ENCODE measurements around the gene KCNN3.

DNA sequence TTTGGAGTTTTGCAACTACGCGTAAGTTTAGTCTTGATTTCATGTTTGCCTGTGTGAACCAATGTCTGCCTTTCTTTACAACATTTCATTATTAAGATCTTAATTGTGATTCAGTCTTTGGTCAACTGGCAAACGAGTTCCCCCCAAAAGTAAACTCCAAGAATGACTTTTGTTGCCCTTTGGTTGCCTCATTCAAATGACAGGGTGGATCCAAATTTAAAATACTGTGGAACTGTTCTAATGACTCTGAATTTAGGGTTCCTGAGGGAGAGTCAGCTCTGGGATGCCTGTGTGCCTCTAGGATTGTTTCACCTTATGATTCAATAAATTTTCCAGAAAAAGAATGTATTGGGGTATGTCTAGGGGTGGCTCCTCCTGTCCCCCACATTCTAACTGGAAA is 105.3 kb downstream of the KCNN3 start:
- TF ChIP-seq, protein P1, sequence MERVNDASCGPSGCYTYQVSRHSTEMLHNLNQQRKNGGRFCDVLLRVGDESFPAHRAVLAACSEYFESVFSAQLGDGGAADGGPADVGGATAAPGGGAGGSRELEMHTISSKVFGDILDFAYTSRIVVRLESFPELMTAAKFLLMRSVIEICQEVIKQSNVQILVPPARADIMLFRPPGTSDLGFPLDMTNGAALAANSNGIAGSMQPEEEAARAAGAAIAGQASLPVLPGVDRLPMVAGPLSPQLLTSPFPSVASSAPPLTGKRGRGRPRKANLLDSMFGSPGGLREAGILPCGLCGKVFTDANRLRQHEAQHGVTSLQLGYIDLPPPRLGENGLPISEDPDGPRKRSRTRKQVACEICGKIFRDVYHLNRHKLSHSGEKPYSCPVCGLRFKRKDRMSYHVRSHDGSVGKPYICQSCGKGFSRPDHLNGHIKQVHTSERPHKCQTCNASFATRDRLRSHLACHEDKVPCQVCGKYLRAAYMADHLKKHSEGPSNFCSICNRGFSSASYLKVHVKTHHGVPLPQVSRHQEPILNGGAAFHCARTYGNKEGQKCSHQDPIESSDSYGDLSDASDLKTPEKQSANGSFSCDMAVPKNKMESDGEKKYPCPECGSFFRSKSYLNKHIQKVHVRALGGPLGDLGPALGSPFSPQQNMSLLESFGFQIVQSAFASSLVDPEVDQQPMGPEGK (CRISPR knock-in tag; IDR thresholded peaks at IDR 0.05; ENCODE audit: borderline replicate concordance), result no peak
- TF ChIP-seq ZNF565 (CRISPR knock-in tag; conservative IDR thresholded peaks at IDR 0.05; ENCODE audit: low read depth) (no peak), ARNTL (CRISPR knock-in tag; IDR thresholded peaks at IDR 0.05; ENCODE audit: borderline replicate concordance, low read depth) (no peak), CSDC2 (CRISPR knock-in tag; IDR thresholded peaks at IDR 0.05) (no peak), RARB (CRISPR knock-in tag; IDR thresholded peaks at IDR 0.05) (no peak), ZNF8 (CRISPR knock-in tag; IDR thresholded peaks at IDR 0.05) (no peak), BACH2 (CRISPR knock-in tag; IDR thresholded peaks at IDR 0.05; ENCODE audit: borderline replicate concordance) (no peak), ZFP3 (CRISPR knock-in tag; IDR thresholded peaks at IDR 0.05) (no peak), ESRRG (CRISPR knock-in tag; IDR thresholded peaks at IDR 0.05) (no peak), ISL1 (CRISPR knock-in tag; IDR thresholded peaks at IDR 0.05) (no peak), SNAI2 (CRISPR knock-in tag; IDR thresholded peaks at IDR 0.05) (no peak), GLIS3 (CRISPR knock-in tag; IDR thresholded peaks at IDR 0.05) (no peak)
- TF ChIP-seq, protein P2, sequence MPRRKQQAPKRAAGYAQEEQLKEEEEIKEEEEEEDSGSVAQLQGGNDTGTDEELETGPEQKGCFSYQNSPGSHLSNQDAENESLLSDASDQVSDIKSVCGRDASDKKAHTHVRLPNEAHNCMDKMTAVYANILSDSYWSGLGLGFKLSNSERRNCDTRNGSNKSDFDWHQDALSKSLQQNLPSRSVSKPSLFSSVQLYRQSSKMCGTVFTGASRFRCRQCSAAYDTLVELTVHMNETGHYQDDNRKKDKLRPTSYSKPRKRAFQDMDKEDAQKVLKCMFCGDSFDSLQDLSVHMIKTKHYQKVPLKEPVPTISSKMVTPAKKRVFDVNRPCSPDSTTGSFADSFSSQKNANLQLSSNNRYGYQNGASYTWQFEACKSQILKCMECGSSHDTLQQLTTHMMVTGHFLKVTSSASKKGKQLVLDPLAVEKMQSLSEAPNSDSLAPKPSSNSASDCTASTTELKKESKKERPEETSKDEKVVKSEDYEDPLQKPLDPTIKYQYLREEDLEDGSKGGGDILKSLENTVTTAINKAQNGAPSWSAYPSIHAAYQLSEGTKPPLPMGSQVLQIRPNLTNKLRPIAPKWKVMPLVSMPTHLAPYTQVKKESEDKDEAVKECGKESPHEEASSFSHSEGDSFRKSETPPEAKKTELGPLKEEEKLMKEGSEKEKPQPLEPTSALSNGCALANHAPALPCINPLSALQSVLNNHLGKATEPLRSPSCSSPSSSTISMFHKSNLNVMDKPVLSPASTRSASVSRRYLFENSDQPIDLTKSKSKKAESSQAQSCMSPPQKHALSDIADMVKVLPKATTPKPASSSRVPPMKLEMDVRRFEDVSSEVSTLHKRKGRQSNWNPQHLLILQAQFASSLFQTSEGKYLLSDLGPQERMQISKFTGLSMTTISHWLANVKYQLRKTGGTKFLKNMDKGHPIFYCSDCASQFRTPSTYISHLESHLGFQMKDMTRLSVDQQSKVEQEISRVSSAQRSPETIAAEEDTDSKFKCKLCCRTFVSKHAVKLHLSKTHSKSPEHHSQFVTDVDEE (CRISPR knock-in tag; IDR thresholded peaks at IDR 0.05), result no peak
- TF ChIP-seq, protein P3, sequence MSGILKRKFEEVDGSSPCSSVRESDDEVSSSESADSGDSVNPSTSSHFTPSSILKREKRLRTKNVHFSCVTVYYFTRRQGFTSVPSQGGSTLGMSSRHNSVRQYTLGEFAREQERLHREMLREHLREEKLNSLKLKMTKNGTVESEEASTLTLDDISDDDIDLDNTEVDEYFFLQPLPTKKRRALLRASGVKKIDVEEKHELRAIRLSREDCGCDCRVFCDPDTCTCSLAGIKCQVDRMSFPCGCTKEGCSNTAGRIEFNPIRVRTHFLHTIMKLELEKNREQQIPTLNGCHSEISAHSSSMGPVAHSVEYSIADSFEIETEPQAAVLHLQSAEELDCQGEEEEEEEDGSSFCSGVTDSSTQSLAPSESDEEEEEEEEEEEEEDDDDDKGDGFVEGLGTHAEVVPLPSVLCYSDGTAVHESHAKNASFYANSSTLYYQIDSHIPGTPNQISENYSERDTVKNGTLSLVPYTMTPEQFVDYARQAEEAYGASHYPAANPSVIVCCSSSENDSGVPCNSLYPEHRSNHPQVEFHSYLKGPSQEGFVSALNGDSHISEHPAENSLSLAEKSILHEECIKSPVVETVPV (CRISPR knock-in tag; IDR thresholded peaks at IDR 0.05), result no peak

All from SK-N-SH treated with all-trans-retinoic acid at 6 μM for 48 hours (cell line).